K562 (cell line): ENCODE measurements around the gene DEDD. TPM values are rescaled to one million over a fixed set of nuclear protein-coding genes. Genes with fewer than 3 reads are reported as not detected.

Experiments used
- ARID4B ChIP-seq: sonication (generic); formaldehyde crosslinking; IDR thresholded peaks from 2 replicates; pipeline ENCODE4 v1.8.0; 2022; ENCODE audit warnings: mild to moderate bottlenecking, missing genetic modification reagents
- ATF7 ChIP-seq: fragments of 450-650 bp; IDR thresholded peaks from 2 replicates; pipeline ENCODE4 v1.7.1; 2014; ENCODE audit warnings: mild to moderate bottlenecking, moderate library complexity
- BRF2 ChIP-seq: IDR thresholded peaks from 3 replicates; pipeline ENCODE4 v1.6.1; 2011; ENCODE audit warnings: borderline replicate concordance, mild to moderate bottlenecking; ENCODE audit not compliant: insufficient read length, insufficient read depth
- CBFA2T2 ChIP-seq: fragments of 450-650 bp; conservative IDR thresholded peaks from 2 replicates; pipeline ENCODE4 v1.6.1; 2017; ENCODE audit warnings: mild to moderate bottlenecking
- E2F3 ChIP-seq: fragments of 250-450 bp; sonication (Bioruptor Pico); IDR thresholded peaks from 2 replicates; pipeline ENCODE4 v1.4.0; 2020; ENCODE audit warnings: mild to moderate bottlenecking
- GABPB1 ChIP-seq: sonication (generic); formaldehyde crosslinking; IDR thresholded peaks from 2 replicates; pipeline ENCODE4 v1.8.0; 2022; ENCODE audit warnings: mild to moderate bottlenecking, missing genetic modification reagents
- HDAC8 ChIP-seq: fragments of 450-650 bp; IDR thresholded peaks from 2 replicates; pipeline ENCODE4 v1.6.1; 2016; ENCODE audit warnings: mild to moderate bottlenecking, missing genetic modification characterization, moderate library complexity, missing compliant biosample characterization
- KHSRP ChIP-seq: fragments of 450-650 bp; IDR thresholded peaks from 2 replicates; pipeline ENCODE4 v1.6.1; 2017
- MECOM ChIP-seq: fragments of 250-450 bp; sonication (Bioruptor Pico); IDR thresholded peaks from 2 replicates; pipeline ENCODE4 v1.8.0; 2022; ENCODE audit warnings: inconsistent platforms
- POLR2AphosphoS2 ChIP-seq: IDR thresholded peaks from 2 replicates; pipeline ENCODE4 v1.6.1; 2012; ENCODE audit warnings: low read length, improper control_type of control experiment
- RFX1 ChIP-seq: fragments of 450-650 bp; IDR thresholded peaks from 2 replicates; pipeline ENCODE4 v1.6.1; 2016; ENCODE audit warnings: mild to moderate bottlenecking, moderate library complexity
- TCF15 ChIP-seq: fragments of 250-450 bp; sonication (Bioruptor Pico); IDR thresholded peaks from 2 replicates; pipeline ENCODE4 v1.8.0; 2022; ENCODE audit warnings: moderate library complexity, mild to moderate bottlenecking, inconsistent platforms
- THAP12 ChIP-seq: fragments of 250-450 bp; sonication (Bioruptor Pico); IDR thresholded peaks from 2 replicates; pipeline ENCODE4 v1.9.0; 2021; ENCODE audit warnings: mild to moderate bottlenecking, inconsistent platforms
- TOE1 ChIP-seq, 2 experiments: fragments of 450-650 bp in 1 of 2; sonication (generic) in 1 of 2; formaldehyde crosslinking in 1 of 2; IDR thresholded peaks; 2 replicates each; pipeline versions ENCODE4 v1.7.1 to v1.8.0; 2016 to 2022; ENCODE audit warnings: borderline replicate concordance in 2 of 2, mild to moderate bottlenecking in 2 of 2, antibody characterized with exemption in 1 of 2, inconsistent platforms in 1 of 2, low read depth in 1 of 2, missing genetic modification reagents in 1 of 2, moderate library complexity in 1 of 2
- ZFX ChIP-seq: sonication (generic); formaldehyde crosslinking; IDR thresholded peaks from 2 replicates; pipeline ENCODE4 v1.8.0; 2022; ENCODE audit warnings: mild to moderate bottlenecking, missing genetic modification reagents, moderate library complexity
- ZNF511 ChIP-seq: sonication (generic); formaldehyde crosslinking; IDR thresholded peaks from 2 replicates; pipeline ENCODE4 v1.8.0; 2022; ENCODE audit warnings: mild to moderate bottlenecking, missing genetic modification reagents
- ZNF655 ChIP-seq: fragments of 250-450 bp; sonication (Bioruptor Pico); IDR thresholded peaks from 2 replicates; pipeline ENCODE4 v1.5.0; 2021
- polyA plus RNA-seq, 8 experiments: library from polyadenylated mRNA; depleted of rRNA in 4 of 8; stranded (reverse) in 5 of 8; unstranded in 3 of 8; fragments of >200 nt; fragmentation: Nextera tagmentation in 2 of 8; fragmentation: Illumina TruSeq in 1 of 8; extraction: Ambion mirVana in 2 of 8; extraction: Trizol in 1 of 8; gene quantifications; 2 replicates each; pipeline versions ENCODE4 v1.2.1 to v1.2.3, GENCODE V29; 2011 to 2014; ENCODE audit warnings: inconsistent platforms in 1 of 8, missing spikeins in 1 of 8
- total RNA-seq, 7 experiments: library from RNA; depleted of rRNA in 6 of 7; stranded (reverse); fragments of >200 nt in 6 of 7; fragmentation: Illumina TruSeq in 2 of 7; extraction: Trizol in 2 of 7; gene quantifications; 2 replicates each; pipeline versions ENCODE4 v1.2.1 to v1.2.3, GENCODE V29; 2011 to 2021; ENCODE audit warnings: low replicate concordance in 1 of 7

The DEDD gene
- total and polyA plus RNA-seq, 9 of the 15 experiments (the other 6 are each of a cell fraction or from before 2014, with no cell fraction given): 11.6 to 41.0 (median 16.8) TPM

- peak; percentile 29 for TF ChIP-seq ARID4B
- TF ChIP-seq ZNF511 (CRISPR knock-in tag): peak; percentile 14; the same call in 1 of the 2 replicates
- TF ChIP-seq THAP12 (CRISPR knock-in tag): no peak
- no peak for TF ChIP-seq ZNF655 (CRISPR knock-in tag)
- no peak for TF ChIP-seq ZFX (CRISPR knock-in tag)
- no peak for TF ChIP-seq E2F3 (CRISPR knock-in tag)
- no peak for TF ChIP-seq CBFA2T2
- no peak for TF ChIP-seq ATF7
- no peak for TF ChIP-seq POLR2AphosphoS2
- no peak for TF ChIP-seq HDAC8
- no peak for TF ChIP-seq RFX1
- TF ChIP-seq KHSRP: no peak
- TF ChIP-seq BRF2: no peak
- no peak for TF ChIP-seq TOE1 (IDR thresholded peaks at IDR 0.05; ENCODE audit: borderline replicate concordance)
- TF ChIP-seq TOE1 (CRISPR knock-in tag; IDR thresholded peaks at IDR 0.05; ENCODE audit: borderline replicate concordance, low read depth): no peak
- no peak for TF ChIP-seq MECOM (CRISPR knock-in tag)
- no peak for TF ChIP-seq GABPB1 (CRISPR knock-in tag)
- TF ChIP-seq TCF15: no peak
Measured at GRCh38 chr1:161166669-161167548, 34.4 kb upstream of the DEDD start (continued).
